GM13976 (cell line): ENCODE data around the gene PRSS36.

Experiments
- DNase-seq: peaks from one replicate; pipeline ENCODE4 v3.0.0; 2012; ENCODE audit warnings: low spot score
- CTCF ChIP-seq: IDR thresholded peaks from 2 replicates; pipeline ENCODE4 v1.5.1; 2012; ENCODE audit warnings: borderline replicate concordance, mild to moderate bottlenecking; ENCODE audit not compliant: insufficient read depth; ENCODE audit errors: extremely low read depth, missing control alignments, control extremely low read depth
- in situ Hi-C: fragments of 300-500 bp; cut with MboI; formaldehyde crosslinking; loops from one replicate; pipeline ENCODE4 v1.12.0; 2022; ENCODE audit warnings: low sequenced_read_pairs, mixed read lengths, inconsistent platforms; ENCODE audit not compliant: unreplicated experiment

Gene PRSS36

GRCh38 chr16:31193874-31194273 is 44.0 kb upstream of the PRSS36 start:
- in situ Hi-C loops: loop anchor here (25.0 kb wide), 1 partner anchor 168 kb away; the partner anchor contains the start of gene ITGAX
- TF ChIP-seq CTCF: no peak
- no peak for DNase-seq

GRCh38 chr16:31192856-31193642 is 43.2 kb upstream of the PRSS36 start:
- TF ChIP-seq CTCF: no peak
- in situ Hi-C loops: loop anchor here (25.0 kb wide), 1 partner anchor 169 kb away; the partner anchor contains the start of gene ITGAX
- no peak for DNase-seq

DNA sequence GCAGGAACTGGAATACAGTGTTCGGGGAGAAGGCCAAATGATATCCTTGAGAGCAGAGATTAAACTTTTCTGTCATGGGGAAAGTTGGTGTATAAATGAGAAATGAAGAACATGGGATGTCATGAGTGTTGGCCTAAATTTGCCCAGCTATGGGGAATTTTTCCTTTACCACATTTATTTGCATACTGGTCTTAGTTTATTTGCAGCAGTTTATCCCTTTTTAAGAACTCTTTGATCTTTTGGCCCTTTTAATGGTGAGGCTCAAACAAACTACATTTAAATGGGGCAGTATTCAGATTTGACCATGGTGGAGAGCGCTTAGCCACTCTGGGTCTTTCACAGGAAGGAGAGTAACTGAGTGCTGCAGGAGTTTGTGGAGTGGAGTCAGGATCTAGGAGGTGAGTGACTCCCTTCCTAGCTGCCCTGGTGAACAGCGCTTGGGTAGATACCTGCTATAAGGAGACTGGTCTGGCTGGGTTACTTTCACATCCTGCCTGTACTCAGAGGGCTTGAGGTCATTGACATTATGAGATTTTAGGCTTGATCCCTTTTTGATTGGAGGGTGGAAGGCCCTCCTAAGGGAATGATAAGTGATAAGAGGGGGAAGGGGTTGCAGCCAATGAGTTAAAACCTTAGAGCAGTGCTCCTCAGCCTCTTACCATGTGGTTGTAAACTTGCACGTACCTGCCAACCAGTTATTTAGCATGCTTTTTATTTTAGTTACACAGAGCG is 42.0 kb upstream of the PRSS36 start:
- TF ChIP-seq CTCF: no peak
- no peak for DNase-seq
- in situ Hi-C loops: loop anchor here (25.0 kb wide), 1 partner anchor 170 kb away; the partner anchor contains the start of gene ITGAX

DNA sequence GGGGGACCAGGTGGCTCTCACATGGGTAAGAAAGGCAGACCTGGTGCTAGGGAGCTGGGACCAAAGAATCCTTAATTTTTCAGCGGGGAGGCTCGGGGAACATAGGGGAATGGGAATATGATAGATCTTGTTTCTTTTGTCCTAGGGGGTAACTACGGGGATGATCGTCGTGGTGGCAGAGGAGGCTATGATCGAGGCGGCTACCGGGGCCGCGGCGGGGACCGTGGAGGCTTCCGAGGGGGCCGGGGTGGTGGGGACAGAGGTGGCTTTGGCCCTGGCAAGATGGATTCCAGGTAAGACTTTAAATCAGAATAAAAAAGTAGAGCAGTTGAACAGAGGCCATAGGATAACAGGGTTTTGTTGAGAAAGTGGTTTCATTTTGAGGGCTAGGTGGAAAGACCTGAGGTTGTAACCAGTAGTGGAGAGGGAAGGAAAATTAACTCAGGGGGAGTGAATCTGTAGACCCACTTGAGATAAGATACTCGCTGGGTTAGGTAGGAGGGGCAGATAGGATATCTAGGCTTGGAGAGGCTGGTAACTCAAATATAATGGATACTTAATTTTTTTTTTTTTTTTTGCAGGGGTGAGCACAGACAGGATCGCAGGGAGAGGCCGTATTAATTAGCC is 41.1 kb upstream of the PRSS36 start:
- no peak for DNase-seq
- TF ChIP-seq CTCF: no peak
- in situ Hi-C loops: loop anchor here (25.0 kb wide), 1 partner anchor 171 kb away; the partner anchor contains the start of gene ITGAX

DNA sequence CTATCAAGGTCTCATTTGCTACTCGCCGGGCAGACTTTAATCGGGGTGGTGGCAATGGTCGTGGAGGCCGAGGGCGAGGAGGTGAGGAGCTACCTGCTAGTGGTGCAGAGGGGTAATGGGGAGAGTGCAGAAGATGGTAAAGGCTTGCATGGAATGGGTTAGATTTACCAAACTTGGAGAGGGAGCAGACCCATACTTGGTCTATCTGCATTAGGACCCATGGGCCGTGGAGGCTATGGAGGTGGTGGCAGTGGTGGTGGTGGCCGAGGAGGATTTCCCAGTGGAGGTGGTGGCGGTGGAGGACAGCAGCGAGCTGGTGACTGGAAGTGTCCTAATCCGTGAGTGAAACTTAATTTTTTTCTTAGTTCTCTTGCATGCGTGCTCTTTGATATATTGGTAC is 40.2 kb upstream of the PRSS36 start:
- in situ Hi-C loops: loop anchor here (25.0 kb wide), 1 partner anchor 172 kb away; the partner anchor contains the start of gene ITGAX
- no peak for DNase-seq
- no peak for TF ChIP-seq CTCF

DNA sequence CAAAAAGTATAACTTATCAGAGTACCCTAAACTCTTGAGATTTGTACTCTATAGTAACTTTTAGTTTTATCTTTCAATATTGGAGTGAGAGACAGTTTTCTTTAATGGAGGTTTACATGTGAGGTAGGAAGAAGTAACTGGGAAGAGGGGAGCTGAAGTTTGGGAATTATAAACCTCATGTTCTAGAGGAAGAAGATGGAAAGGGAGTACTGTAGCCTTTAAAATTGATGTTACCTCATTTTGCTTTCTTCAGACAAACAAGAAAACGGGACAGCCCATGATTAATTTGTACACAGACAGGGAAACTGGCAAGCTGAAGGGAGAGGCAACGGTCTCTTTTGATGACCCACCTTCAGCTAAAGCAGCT is 39.5 kb upstream of the PRSS36 start:
- TF ChIP-seq CTCF: no peak
- in situ Hi-C loops: loop anchor here (25.0 kb wide), 1 partner anchor 173 kb away; the partner anchor contains the start of gene ITGAX
- DNase-seq: no peak
